Measurements from ENCODE around the gene TLE4. TPM values are rescaled to one million over a fixed set of nuclear protein-coding genes. Genes with fewer than 3 reads are reported as not detected.

TLE4 gene
- total RNA-seq, 2 donors from 2014 or later: 17.9 to 54.7 TPM

DNA sequence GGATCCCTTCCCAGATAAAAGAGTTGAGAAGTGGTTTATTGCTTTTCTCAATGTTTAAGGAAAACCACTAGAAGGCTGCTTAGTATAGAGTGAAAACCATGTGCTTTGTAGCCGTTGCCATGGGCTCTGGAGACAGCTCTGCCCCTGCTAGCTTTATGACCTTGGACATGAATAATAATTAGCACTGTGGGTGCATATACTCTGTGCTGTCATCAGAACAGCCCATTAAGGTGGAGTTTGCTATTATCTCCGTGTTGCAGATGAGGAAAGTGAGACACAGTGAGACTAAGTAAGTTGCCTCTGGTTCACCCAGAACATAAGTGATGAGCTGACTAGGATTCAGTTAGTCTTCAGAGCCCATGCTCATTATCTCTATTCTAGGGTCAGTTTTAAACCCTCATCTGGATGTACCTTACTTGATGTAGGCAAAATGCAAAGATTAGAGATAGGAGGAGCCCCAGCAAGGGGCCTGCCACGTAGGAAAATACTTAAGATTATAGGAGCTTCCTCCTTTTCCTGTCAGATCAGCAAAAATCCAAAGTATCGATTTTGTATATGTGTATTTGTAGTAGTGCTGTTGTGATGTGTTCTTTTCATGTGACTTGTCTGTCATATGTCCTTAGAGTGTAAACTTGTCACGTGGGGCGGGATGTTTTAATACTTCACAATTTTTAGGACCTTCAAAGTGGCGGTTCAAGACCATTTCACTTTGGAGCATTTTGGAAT lies 102.5 kb downstream of the TLE4 start:
- intact Hi-C loops (cut with DNase I): no loop called here
- TF ChIP-seq, protein P1, sequence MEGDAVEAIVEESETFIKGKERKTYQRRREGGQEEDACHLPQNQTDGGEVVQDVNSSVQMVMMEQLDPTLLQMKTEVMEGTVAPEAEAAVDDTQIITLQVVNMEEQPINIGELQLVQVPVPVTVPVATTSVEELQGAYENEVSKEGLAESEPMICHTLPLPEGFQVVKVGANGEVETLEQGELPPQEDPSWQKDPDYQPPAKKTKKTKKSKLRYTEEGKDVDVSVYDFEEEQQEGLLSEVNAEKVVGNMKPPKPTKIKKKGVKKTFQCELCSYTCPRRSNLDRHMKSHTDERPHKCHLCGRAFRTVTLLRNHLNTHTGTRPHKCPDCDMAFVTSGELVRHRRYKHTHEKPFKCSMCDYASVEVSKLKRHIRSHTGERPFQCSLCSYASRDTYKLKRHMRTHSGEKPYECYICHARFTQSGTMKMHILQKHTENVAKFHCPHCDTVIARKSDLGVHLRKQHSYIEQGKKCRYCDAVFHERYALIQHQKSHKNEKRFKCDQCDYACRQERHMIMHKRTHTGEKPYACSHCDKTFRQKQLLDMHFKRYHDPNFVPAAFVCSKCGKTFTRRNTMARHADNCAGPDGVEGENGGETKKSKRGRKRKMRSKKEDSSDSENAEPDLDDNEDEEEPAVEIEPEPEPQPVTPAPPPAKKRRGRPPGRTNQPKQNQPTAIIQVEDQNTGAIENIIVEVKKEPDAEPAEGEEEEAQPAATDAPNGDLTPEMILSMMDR (IDR thresholded peaks at IDR 0.05): no peak
- TF ChIP-seq POLR2A (IDR thresholded peaks at IDR 0.05): no peak
- H3K27me3 ChIP-seq: no peaks in the 10 kb centered on the region
- no peaks in the 10 kb centered on the region for H3K36me3 ChIP-seq (replicated peaks in 1 of 2; ENCODE audit: insufficient read depth in 1 of 2, low read depth in 2 of 2)
- no peak overlapping the region for H3K4me3 ChIP-seq
- no peak for ATAC-seq
- WGBS, 2 donors: 84 to 93% methylated on average over 7 of the region's 7 CpGs
- H3K4me1 ChIP-seq: no peaks in the 10 kb centered on the region
- DNase-seq: no peak
- H3K9me3 ChIP-seq: no peaks in the 10 kb centered on the region
- no peak overlapping the region for H3K27ac ChIP-seq

DNA sequence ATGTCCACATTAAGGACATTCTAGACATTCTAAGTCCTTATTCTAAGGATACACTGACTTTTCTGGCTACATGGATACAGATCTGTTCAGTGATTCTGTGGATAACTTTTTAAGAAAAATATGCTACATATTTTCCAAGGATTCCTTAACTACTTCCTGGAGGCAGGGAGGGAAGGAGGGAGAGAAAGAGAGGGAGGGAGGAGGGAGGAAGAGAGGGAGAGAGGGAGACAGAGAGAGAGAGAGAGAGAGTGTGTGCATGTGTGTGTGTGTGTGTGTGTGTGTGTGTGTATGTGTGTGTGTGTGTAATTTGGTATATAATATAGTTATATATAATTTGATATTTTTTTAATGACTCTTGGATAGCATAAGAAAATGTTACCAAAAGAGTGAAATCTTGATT lies 109.8 kb downstream of the TLE4 start:
- ATAC-seq (no peak), DNase-seq (no peak)
- intact Hi-C loops (cut with DNase I): no loop called here
- Histone ChIP-seq H3K9me3 (no peaks in the 10 kb centered on the region), H3K27ac (no peak overlapping the region), H3K4me1 (peaks cover 8% of the 10 kb centered on the region), H3K4me3 (no peak overlapping the region), H3K36me3 (replicated peaks in 1 of 2; ENCODE audit: insufficient read depth in 1 of 2, low read depth in 2 of 2) (no peaks in the 10 kb centered on the region), H3K27me3 (no peaks in the 10 kb centered on the region)
- TF ChIP-seq, protein P1 (IDR thresholded peaks at IDR 0.05): no peak
- TF ChIP-seq POLR2A (IDR thresholded peaks at IDR 0.05): no peak

DNA sequence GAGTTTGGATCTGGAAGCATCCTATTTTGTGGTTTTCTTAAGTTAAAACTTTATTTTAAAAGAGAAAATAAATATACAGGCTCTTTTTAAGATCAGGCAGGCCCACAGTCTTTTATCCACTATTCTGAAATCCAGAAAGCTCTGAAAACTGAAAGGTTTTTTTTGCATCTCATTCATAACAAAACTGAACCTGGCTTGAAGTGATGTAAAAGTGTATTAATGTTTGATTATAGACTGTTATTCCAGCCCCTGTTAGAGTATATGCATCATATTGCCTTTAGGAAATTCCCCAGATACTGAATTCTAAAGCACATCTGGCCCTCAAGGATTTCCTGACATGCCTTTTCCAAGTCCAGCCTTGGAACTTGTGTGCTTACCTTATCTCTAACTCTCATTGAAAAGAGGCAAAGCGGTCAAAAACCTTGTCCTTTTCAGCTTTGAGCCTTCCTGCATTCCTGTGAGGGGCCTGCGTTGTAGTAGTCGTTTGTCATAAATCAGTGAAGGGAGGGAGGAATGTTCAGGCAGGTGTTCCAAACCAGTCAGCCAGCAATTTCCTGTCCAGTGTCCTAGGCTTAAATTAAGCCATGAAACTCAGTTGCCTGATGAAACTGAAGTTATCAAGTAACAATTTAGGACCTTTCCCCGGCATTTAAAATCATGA lies 110.4 kb downstream of the TLE4 start:
- DNase-seq (no peak), ATAC-seq (peak; percentile 15)
- H3K27me3 ChIP-seq: no peaks in the 10 kb centered on the region
- no peak overlapping the region for H3K4me3 ChIP-seq
- no peaks in the 10 kb centered on the region for H3K36me3 ChIP-seq (replicated peaks in 1 of 2; ENCODE audit: insufficient read depth in 1 of 2, low read depth in 2 of 2)
- intact Hi-C loops (cut with DNase I): no loop called here
- peaks cover 8% of the 10 kb centered on the region for H3K4me1 ChIP-seq
- WGBS, 2 donors: 20 to 24% methylated on average over 4 of the region's 4 CpGs
- no peak overlapping the region for H3K27ac ChIP-seq
- TF ChIP-seq, protein P1 (IDR thresholded peaks at IDR 0.05): no peak
- no peak for TF ChIP-seq POLR2A (IDR thresholded peaks at IDR 0.05)
- no peaks in the 10 kb centered on the region for H3K9me3 ChIP-seq

DNA sequence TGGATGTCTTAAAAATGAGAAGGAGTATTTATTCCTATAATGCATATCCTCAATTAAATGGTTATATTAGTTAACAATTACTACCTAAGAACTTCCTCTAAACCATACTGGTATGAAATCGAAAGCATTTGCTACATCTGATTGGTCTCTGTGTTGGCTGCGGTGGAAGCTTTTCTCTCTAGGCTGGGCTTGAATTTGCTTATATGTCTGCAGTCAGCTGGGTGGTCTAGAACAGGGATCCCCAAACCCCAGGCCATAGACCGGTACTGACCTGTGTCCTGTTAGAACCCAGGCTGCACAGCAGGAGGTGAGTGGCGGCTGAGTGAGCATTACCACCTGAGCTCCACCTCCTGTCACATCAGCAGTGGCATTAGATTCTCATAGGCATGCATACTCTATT lies 112.3 kb downstream of the TLE4 start:
- Histone ChIP-seq H3K27ac (no peak overlapping the region), H3K36me3 (replicated peaks in 1 of 2; ENCODE audit: insufficient read depth in 1 of 2, low read depth in 2 of 2) (no peaks in the 10 kb centered on the region), H3K4me1 (peaks cover 8% of the 10 kb centered on the region), H3K9me3 (no peaks in the 10 kb centered on the region), H3K4me3 (no peak overlapping the region), H3K27me3 (no peaks in the 10 kb centered on the region)
- DNase-seq (no peak), ATAC-seq (no peak)
- TF ChIP-seq POLR2A (IDR thresholded peaks at IDR 0.05): no peak
- TF ChIP-seq, protein P1 (IDR thresholded peaks at IDR 0.05): no peak
- WGBS, 2 donors: 95 to 99% methylated on average over 4 of the region's 4 CpGs
- intact Hi-C loops (cut with DNase I): no loop called here
